ENCODE data around the gene INTS11.

The INTS11 gene

GRCh38 chr1:1303736-1304135 lies 20.7 kb downstream of the INTS11 start:
- Mint-ChIP-seq H3K4me3 (peak overlapping the region; percentile 3), H3K36me3 (no peaks in the 10 kb centered on the region), H3K27me3 (no peaks in the 10 kb centered on the region), H3K27ac (no peak overlapping the region), H3K9me3 (no peaks in the 10 kb centered on the region), H3K4me1 (peaks cover 21% of the 10 kb centered on the region)
- DNase-seq (ENCODE audit: low spot score in 2 of 2) (no peak), ATAC-seq (ENCODE audit: low read depth) (no peak)

- Mint-ChIP-seq H3K9me3 (no peaks in the 10 kb centered on the region), H3K4me3 (no peak overlapping the region), H3K27ac (no peak overlapping the region), H3K36me3 (no peaks in the 10 kb centered on the region), H3K27me3 (no peaks in the 10 kb centered on the region), H3K4me1 (peaks cover 21% of the 10 kb centered on the region)
- DNase-seq (ENCODE audit: low spot score in 2 of 2) (no peak), ATAC-seq (ENCODE audit: low read depth) (no peak)
Observed at GRCh38 chr1:1302951-1303509, 21.4 kb downstream of the INTS11 start.

- DNase-seq (ENCODE audit: low spot score in 2 of 2), result no peak
- no peaks in the 10 kb centered on the region for H3K9me3 Mint-ChIP-seq
- no peaks in the 10 kb centered on the region for H3K27me3 Mint-ChIP-seq
- no peak overlapping the region for H3K27ac Mint-ChIP-seq
- no peaks in the 10 kb centered on the region for H3K36me3 Mint-ChIP-seq
- no peak overlapping the region for H3K4me3 Mint-ChIP-seq
- ATAC-seq (ENCODE audit: low read depth), result no peak
- peaks cover 19% of the 10 kb centered on the region for H3K4me1 Mint-ChIP-seq
Observed at GRCh38 chr1:1302006-1302430, 22.4 kb downstream of the INTS11 start.

GRCh38 chr1:1300352-1300739 lies 24.1 kb downstream of the INTS11 start:
- Mint-ChIP-seq H3K27me3 (no peaks in the 10 kb centered on the region), H3K9me3 (no peaks in the 10 kb centered on the region), H3K4me3 (no peak overlapping the region), H3K36me3 (no peaks in the 10 kb centered on the region), H3K27ac (no peak overlapping the region), H3K4me1 (peaks cover 5% of the 10 kb centered on the region)
- DNase-seq (ENCODE audit: low spot score in 2 of 2), result no peak
- ATAC-seq (ENCODE audit: low read depth), result no peak

- ATAC-seq (ENCODE audit: low read depth) (peak; percentile 86), DNase-seq (ENCODE audit: low spot score in 2 of 2) (no peak)
- Mint-ChIP-seq H3K4me1 (peaks cover 5% of the 10 kb centered on the region), H3K9me3 (no peaks in the 10 kb centered on the region), H3K27ac (no peak overlapping the region), H3K27me3 (no peaks in the 10 kb centered on the region), H3K4me3 (no peak overlapping the region), H3K36me3 (no peaks in the 10 kb centered on the region)
Observed at GRCh38 chr1:1299686-1300351, 24.6 kb downstream of the INTS11 start.

- no peaks in the 10 kb centered on the region for H3K4me1 Mint-ChIP-seq
- no peak overlapping the region for H3K4me3 Mint-ChIP-seq
- ATAC-seq (ENCODE audit: low read depth), result no peak
- no peaks in the 10 kb centered on the region for H3K36me3 Mint-ChIP-seq
- DNase-seq (ENCODE audit: low spot score in 2 of 2), result no peak
- H3K9me3 Mint-ChIP-seq, result no peaks in the 10 kb centered on the region
- H3K27me3 Mint-ChIP-seq, result no peaks in the 10 kb centered on the region
- H3K27ac Mint-ChIP-seq, result no peak overlapping the region
Observed at GRCh38 chr1:1298861-1299685, 25.4 kb downstream of the INTS11 start.

- H3K27ac Mint-ChIP-seq, result no peak overlapping the region
- H3K4me3 Mint-ChIP-seq, result no peak overlapping the region
- no peaks in the 10 kb centered on the region for H3K27me3 Mint-ChIP-seq
- H3K4me1 Mint-ChIP-seq, result no peaks in the 10 kb centered on the region
- ATAC-seq (ENCODE audit: low read depth), result no peak
- no peaks in the 10 kb centered on the region for H3K9me3 Mint-ChIP-seq
- peaks cover 1% of the 10 kb centered on the region for H3K36me3 Mint-ChIP-seq
- DNase-seq (ENCODE audit: low spot score in 2 of 2), result no peak
Observed at GRCh38 chr1:1297802-1298424, 26.5 kb downstream of the INTS11 start.

- H3K9me3 Mint-ChIP-seq, result no peaks in the 10 kb centered on the region
- peaks cover 1% of the 10 kb centered on the region for H3K36me3 Mint-ChIP-seq
- ATAC-seq (ENCODE audit: low read depth) (no peak), DNase-seq (ENCODE audit: low spot score in 2 of 2) (no peak)
- no peak overlapping the region for H3K4me3 Mint-ChIP-seq
- H3K27ac Mint-ChIP-seq, result no peak overlapping the region
- H3K27me3 Mint-ChIP-seq, result no peaks in the 10 kb centered on the region
- H3K4me1 Mint-ChIP-seq, result peaks cover 6% of the 10 kb centered on the region
Observed at GRCh38 chr1:1296070-1297061, 28.1 kb downstream of the INTS11 start.

GRCh38 chr1:1295154-1295923 lies 29.1 kb downstream of the INTS11 start:
- peaks cover 8% of the 10 kb centered on the region for H3K4me1 Mint-ChIP-seq
- H3K27ac Mint-ChIP-seq, result no peak overlapping the region
- no peak for ATAC-seq (ENCODE audit: low read depth)
- no peaks in the 10 kb centered on the region for H3K27me3 Mint-ChIP-seq
- H3K9me3 Mint-ChIP-seq, result no peaks in the 10 kb centered on the region
- H3K36me3 Mint-ChIP-seq, result peaks cover 1% of the 10 kb centered on the region
- H3K4me3 Mint-ChIP-seq, result no peak overlapping the region
- DNase-seq (ENCODE audit: low spot score in 2 of 2), result no peak

- no peaks in the 10 kb centered on the region for H3K9me3 Mint-ChIP-seq
- DNase-seq (ENCODE audit: low spot score in 2 of 2), result no peak
- H3K27me3 Mint-ChIP-seq, result peaks cover 2% of the 10 kb centered on the region
- H3K4me1 Mint-ChIP-seq, result peaks cover 11% of the 10 kb centered on the region
- H3K4me3 Mint-ChIP-seq, result no peak overlapping the region
- no peak for ATAC-seq (ENCODE audit: low read depth)
- H3K27ac Mint-ChIP-seq, result no peak overlapping the region
- H3K36me3 Mint-ChIP-seq, result peaks cover 1% of the 10 kb centered on the region
Observed at GRCh38 chr1:1294250-1294890, 30.1 kb downstream of the INTS11 start.

GRCh38 chr1:1293263-1294249 lies 30.9 kb downstream of the INTS11 start:
- Mint-ChIP-seq H3K9me3 (no peaks in the 10 kb centered on the region), H3K27me3 (peaks cover 2% of the 10 kb centered on the region), H3K27ac (no peak overlapping the region), H3K36me3 (peaks cover 1% of the 10 kb centered on the region), H3K4me3 (no peak overlapping the region), H3K4me1 (peaks cover 11% of the 10 kb centered on the region)
- DNase-seq (ENCODE audit: low spot score in 2 of 2) (no peak), ATAC-seq (ENCODE audit: low read depth) (no peak)
